OCI-LY1 (cell line): ENCODE data around the gene TMEM176B.

Source experiments
- H2AFZ ChIP-seq: fragments of 200-600 bp; sonication (generic), shearing (Covaris generic); 2 replicates; pipeline ENCODE4 v1.6.0; 2014; ENCODE audit warnings: antibody characterized with exemption, mild to moderate bottlenecking, low read length
- H3F3A ChIP-seq: fragments of 200-600 bp; sonication (generic), shearing (Covaris generic); 2 replicates; pipeline ENCODE4 v1.6.0; 2014; ENCODE audit warnings: mild to moderate bottlenecking, antibody characterized with exemption, low read length, moderate library complexity; ENCODE audit not compliant: insufficient read depth
- H3K27ac ChIP-seq: fragments of 200-600 bp; sonication (generic); 2 replicates; pipeline ENCODE4 v1.5.1; 2014; ENCODE audit warnings: low read length, mixed run types, mild to moderate bottlenecking, low read depth; ENCODE audit not compliant: poor library complexity, severe bottlenecking
- H3K27me3 ChIP-seq: fragments of 200-600 bp; sonication (generic); 2 replicates; pipeline ENCODE4 v1.6.0; 2014; ENCODE audit warnings: antibody characterized with exemption, mild to moderate bottlenecking, low read length, moderate library complexity; ENCODE audit not compliant: insufficient read depth
- H3K36me3 ChIP-seq: fragments of 200-600 bp; sonication (generic); 2 replicates; pipeline ENCODE4 v1.6.1; 2014; ENCODE audit warnings: mild to moderate bottlenecking, antibody characterized with exemption, low read length, moderate library complexity, mixed read lengths; ENCODE audit not compliant: insufficient read depth
- H3K4me1 ChIP-seq: fragments of 200-600 bp; sonication (generic); 2 replicates; pipeline ENCODE4 v1.5.1; 2014; ENCODE audit warnings: mild to moderate bottlenecking, low read length, moderate library complexity; ENCODE audit not compliant: insufficient read depth, severe bottlenecking
- H3K4me2 ChIP-seq: fragments of 200-600 bp; sonication (generic), shearing (Covaris generic); 2 replicates; pipeline ENCODE4 v1.6.1; 2014; ENCODE audit warnings: low read length
- H3K4me3 ChIP-seq: fragments of 200-600 bp; sonication (generic); 2 replicates; pipeline ENCODE4 v1.5.1; 2014; ENCODE audit warnings: low read length, low read depth, mild to moderate bottlenecking, mixed read lengths; ENCODE audit not compliant: poor library complexity, severe bottlenecking
- H3K79me2 ChIP-seq: fragments of 200-600 bp; shearing (Covaris generic); 2 replicates; pipeline ENCODE4 v1.6.1; 2016; ENCODE audit warnings: mixed run types, low read length, mixed read lengths; ENCODE audit not compliant: insufficient read depth
- H3K9ac ChIP-seq: fragments of 200-600 bp; sonication (generic), shearing (Covaris generic); 2 replicates; pipeline ENCODE4 v1.6.1; 2014; ENCODE audit warnings: mild to moderate bottlenecking, low read length, mixed read lengths
- H3K9me2 ChIP-seq: fragments of 200-600 bp; sonication (generic), shearing (Covaris generic); 2 replicates; pipeline ENCODE4 v1.6.1; 2014; ENCODE audit warnings: low read depth, mild to moderate bottlenecking, low read length, mixed read lengths
- H3K9me3 ChIP-seq: fragments of 200-600 bp; shearing (Covaris generic); 2 replicates; pipeline ENCODE4 v1.6.1; 2014; ENCODE audit warnings: low read length, mixed read lengths
- H4K20me1 ChIP-seq: fragments of 200-600 bp; sonication (generic), shearing (Covaris generic); 2 replicates; pipeline ENCODE4 v1.6.0; 2016; ENCODE audit warnings: mild to moderate bottlenecking, low read length; ENCODE audit not compliant: insufficient read depth
- CTCF ChIP-seq: fragments of 200-600 bp; sonication (generic), shearing (Covaris generic); IDR thresholded peaks from 2 replicates; pipeline ENCODE4 v1.5.1; 2017; ENCODE audit warnings: mild to moderate bottlenecking, antibody characterized with exemption, low read length, moderate library complexity, mixed read lengths
- EZH2 ChIP-seq: fragments of 200-600 bp; sonication (generic), shearing (Covaris generic); IDR thresholded peaks from 2 replicates; pipeline ENCODE4 v1.8.0; 2017; ENCODE audit warnings: borderline replicate concordance, mixed run types, mild to moderate bottlenecking, antibody characterized with exemption, low read length, moderate library complexity, mixed read lengths

The TMEM176B gene

GRCh38 chr7:150831851-150832250 is 31.7 kb upstream of the TMEM176B start:
- H2AFZ ChIP-seq = no peak overlapping the region
- H3K27me3 ChIP-seq = peaks cover 7% of the 10 kb centered on the region; the same call in 1 of the 2 replicates
- H3K27ac ChIP-seq = no peak overlapping the region
- H3K79me2 ChIP-seq = no peaks in the 10 kb centered on the region
- no peaks in the 10 kb centered on the region for H3F3A ChIP-seq
- no peaks in the 10 kb centered on the region for H4K20me1 ChIP-seq
- TF ChIP-seq EZH2 = no peak
- no peak for TF ChIP-seq CTCF
- H3K9me3 ChIP-seq = no peaks in the 10 kb centered on the region
- H3K9me2 ChIP-seq = no peaks in the 10 kb centered on the region
- H3K4me2 ChIP-seq = no peak overlapping the region
- no peak overlapping the region for H3K4me3 ChIP-seq
- no peaks in the 10 kb centered on the region for H3K36me3 ChIP-seq
- H3K9ac ChIP-seq = no peak overlapping the region
- no peaks in the 10 kb centered on the region for H3K4me1 ChIP-seq

GRCh38 chr7:150830937-150831336 is 30.8 kb upstream of the TMEM176B start:
- no peaks in the 10 kb centered on the region for H3K79me2 ChIP-seq
- H3F3A ChIP-seq = no peaks in the 10 kb centered on the region
- H3K4me3 ChIP-seq = no peak overlapping the region
- no peaks in the 10 kb centered on the region for H3K9me3 ChIP-seq
- no peaks in the 10 kb centered on the region for H3K36me3 ChIP-seq
- no peaks in the 10 kb centered on the region for H4K20me1 ChIP-seq
- peaks cover 7% of the 10 kb centered on the region; the same call in 1 of the 2 replicates for H3K27me3 ChIP-seq
- H3K27ac ChIP-seq = no peak overlapping the region
- no peak overlapping the region for H2AFZ ChIP-seq
- H3K4me1 ChIP-seq = no peaks in the 10 kb centered on the region
- no peak overlapping the region for H3K9ac ChIP-seq
- no peaks in the 10 kb centered on the region for H3K9me2 ChIP-seq
- TF ChIP-seq CTCF = no peak
- TF ChIP-seq EZH2 = no peak
- H3K4me2 ChIP-seq = no peak overlapping the region

GRCh38 chr7:150829426-150829825 is 29.3 kb upstream of the TMEM176B start:
- Histone ChIP-seq H3K9me2 (no peaks in the 10 kb centered on the region), H3K27ac (no peak overlapping the region), H3K79me2 (no peaks in the 10 kb centered on the region), H3K36me3 (no peaks in the 10 kb centered on the region), H2AFZ (no peak overlapping the region), H3K4me2 (no peak overlapping the region), H3K9me3 (no peaks in the 10 kb centered on the region), H3K4me3 (no peak overlapping the region), H3K4me1 (no peaks in the 10 kb centered on the region), H3F3A (no peaks in the 10 kb centered on the region), H3K9ac (no peak overlapping the region), H4K20me1 (no peaks in the 10 kb centered on the region), H3K27me3 (peaks cover 13% of the 10 kb centered on the region; the same call in 1 of the 2 replicates)
- no peak for TF ChIP-seq CTCF
- no peak for TF ChIP-seq EZH2
